HG03460 (cell line): Measurements from ENCODE around the gene IL13RA1.
"Not testable (repeated sequence)": the region's sequence is repeated elsewhere in the genome, so short reads cannot be mapped to it uniquely, and the experiment has no call there.

Source experiments
- ATAC-seq: cut with Tn5 transposase; IDR thresholded peaks from one replicate; pipeline ENCODE4 v1.9.1; 2021; ENCODE audit not compliant: unreplicated experiment

The IL13RA1 gene

GRCh38 chrX:118727686-118728339 is 407 bp downstream of the IL13RA1 start:
- no peak for ATAC-seq

DNA sequence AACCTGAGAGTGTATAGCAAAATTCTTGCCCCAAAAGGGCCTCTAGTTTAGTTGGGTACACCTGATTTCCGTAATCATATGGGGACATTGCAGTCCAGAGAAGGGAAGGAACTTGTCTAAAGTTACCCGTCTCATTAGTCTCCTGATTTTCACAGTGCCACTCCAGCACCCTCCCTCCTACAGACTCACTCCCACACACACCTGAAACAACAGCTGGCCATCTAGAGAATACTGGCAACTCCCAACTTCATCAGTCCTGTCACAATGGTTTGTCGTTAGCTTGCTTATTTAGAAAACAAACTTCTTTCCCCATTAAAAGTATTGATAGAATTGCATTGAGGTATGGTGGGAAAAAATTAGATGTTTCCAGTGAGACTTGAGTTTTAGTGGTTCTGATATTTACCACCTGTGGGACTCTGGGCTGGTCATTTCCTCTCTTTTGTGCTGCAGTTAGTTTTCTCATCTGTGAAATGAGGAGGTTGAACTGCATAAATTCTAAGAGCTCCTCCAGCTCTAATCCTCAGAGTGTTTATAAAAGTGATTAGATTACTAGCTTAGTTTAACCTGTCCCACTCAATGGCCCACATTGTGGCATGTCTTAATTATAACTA is 1.7 kb downstream of the IL13RA1 start:
- ATAC-seq, result no peak

DNA sequence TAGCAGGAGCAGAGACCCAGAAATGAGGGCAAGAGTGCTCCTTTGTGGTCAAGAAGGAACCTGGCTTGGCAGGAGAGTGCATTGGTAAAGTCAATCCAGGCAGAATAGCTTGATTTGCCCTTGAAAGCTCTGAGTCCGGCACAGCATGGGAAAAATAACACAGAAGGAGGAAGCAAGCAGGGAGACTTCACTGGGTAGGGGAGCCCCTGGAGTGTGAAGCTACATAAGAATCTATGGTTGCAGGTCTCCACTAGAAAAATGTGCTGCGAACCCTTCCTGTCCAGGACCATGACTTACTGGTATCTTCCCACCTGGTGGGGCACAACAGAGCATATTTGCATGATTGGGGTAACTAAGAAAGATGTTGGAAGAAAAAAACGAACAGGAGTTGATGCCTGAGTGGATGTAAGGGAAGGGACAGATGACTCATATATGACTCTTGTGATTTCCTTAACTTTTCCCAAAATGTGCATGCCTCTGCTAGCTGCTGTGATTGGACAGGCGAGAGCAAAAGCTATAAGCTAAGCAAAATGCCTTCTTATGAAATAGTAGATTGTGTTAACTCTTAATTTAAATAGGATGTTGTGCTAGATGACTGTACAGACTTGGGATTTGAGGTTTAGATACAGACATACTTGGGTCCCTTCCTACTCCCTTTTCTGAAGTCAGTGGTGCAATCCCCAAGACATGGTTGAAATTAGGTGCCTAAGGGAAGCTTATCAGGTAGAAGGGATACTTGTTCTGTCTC is 3.3 kb downstream of the IL13RA1 start:
- ATAC-seq, result no peak

DNA sequence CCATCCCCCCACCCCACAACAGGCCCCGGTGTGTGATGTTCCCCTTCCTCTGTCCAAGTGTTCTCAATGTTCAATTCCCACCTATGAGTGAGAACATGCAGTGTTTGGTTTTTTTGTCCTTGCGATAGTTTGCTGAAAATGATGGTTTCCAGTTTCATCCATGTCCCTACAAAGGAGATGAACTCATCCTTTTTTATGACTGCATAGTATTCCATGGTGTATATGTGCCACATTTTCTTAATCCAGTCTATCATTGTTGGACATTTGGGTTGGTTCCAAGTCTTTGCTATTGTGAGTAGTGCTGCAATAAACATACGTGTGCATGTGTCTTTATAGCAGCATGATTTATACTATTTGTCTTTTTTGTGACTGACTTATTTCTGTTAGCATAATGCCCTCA is 5.1 kb downstream of the IL13RA1 start:
- not testable (repeated sequence) for ATAC-seq

DNA sequence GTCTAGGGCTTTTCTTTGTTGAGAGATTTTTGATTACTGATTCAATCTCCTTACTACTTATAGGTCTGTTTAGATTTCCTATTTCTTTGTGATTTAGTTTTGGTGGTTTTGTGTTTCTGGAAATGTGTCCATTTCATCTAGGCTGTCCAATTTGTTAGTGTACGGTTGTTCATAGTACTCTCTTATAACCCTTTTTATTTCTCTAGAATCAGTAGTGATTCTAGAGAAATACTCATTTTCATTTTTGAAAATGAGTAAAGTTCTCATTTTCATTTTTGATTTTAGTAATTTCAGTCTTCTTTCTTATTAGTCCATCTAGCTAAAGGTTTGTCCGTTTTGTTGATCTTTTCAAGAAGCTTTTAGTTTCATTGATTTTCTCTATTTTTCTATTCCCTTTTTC is 7.5 kb downstream of the IL13RA1 start:
- ATAC-seq, result no peak

- ATAC-seq, result no peak
Measured at GRCh38 chrX:118736394-118737010, 9.1 kb downstream of the IL13RA1 start.

DNA sequence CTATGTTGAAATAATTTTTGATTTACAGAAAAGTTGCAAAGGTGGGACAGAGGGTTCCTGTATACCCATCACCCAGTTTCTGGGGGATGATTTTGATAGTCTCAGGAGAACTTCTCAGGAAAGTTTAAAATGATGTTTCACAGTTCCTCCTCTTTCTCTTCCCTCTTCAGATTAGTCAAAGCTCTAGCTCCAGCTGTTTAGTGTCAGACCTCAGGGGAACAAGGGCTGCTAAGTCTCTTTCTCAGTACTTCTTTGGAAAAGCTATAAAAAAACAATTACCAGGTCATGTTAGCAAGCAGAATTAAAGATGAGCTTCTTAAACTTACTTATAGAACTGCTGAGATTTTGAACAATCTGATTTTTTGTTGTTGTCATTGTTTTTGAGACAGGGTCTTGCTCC is 12.2 kb downstream of the IL13RA1 start:
- no peak for ATAC-seq

DNA sequence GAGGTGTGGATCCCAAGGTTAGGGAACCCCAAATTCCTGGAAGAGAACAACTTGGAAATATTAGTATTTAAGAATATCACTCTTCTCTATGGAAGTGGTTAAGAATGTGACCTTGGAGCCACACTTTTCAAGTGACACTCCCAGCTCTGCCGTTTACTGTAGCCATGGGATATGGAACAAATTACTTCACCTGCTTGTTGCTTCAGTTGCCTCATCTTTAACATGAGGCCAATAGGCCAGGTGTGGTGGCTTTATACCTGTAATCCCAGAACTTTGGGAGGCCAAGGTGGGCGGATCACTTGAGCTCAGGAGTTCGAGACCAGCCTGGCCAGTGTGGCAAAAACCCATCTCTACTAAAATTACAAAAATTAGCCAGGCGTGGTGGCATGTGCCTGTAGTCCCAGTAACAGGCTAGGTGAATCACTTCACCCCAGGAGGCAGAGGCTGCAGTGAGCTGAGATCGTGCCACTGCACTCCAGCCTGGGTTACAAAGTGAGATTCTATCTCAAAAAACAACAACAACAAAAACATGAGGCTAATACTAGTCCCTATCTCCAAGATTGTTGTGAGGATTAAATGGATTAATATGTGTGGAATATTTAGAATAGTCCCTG is 13.0 kb downstream of the IL13RA1 start:
- no peak for ATAC-seq

GRCh38 chrX:118742176-118742575 is 14.8 kb downstream of the IL13RA1 start:
- no peak for ATAC-seq

DNA sequence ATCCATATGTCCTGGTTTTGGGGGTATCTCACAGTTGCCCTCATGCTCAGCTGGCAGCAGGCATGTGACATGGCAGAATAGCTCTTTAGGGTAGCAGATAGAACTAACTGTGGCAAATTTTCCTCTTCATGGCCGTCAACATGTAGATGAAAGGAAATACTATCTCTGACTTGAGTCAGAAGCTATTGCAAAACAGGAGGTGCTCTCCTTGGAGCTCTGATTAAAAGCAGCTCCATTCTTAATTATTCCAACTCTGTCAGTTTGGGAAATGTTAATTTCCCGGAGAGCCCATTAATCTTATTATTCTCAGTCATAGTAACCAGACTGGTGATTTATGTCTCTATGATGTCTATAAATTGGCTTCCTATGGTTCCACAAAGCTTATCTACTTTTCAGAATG is 18.2 kb downstream of the IL13RA1 start:
- no peak for ATAC-seq

- ATAC-seq, result peak; percentile 89
Measured at GRCh38 chrX:118751950-118752783, 24.8 kb downstream of the IL13RA1 start.

GRCh38 chrX:118755633-118756032 is 28.2 kb downstream of the IL13RA1 start:
- ATAC-seq, result no peak

GRCh38 chrX:118756101-118756500 is 28.7 kb downstream of the IL13RA1 start:
- no peak for ATAC-seq

GRCh38 chrX:118758511-118758910 is 31.1 kb downstream of the IL13RA1 start:
- no peak for ATAC-seq

DNA sequence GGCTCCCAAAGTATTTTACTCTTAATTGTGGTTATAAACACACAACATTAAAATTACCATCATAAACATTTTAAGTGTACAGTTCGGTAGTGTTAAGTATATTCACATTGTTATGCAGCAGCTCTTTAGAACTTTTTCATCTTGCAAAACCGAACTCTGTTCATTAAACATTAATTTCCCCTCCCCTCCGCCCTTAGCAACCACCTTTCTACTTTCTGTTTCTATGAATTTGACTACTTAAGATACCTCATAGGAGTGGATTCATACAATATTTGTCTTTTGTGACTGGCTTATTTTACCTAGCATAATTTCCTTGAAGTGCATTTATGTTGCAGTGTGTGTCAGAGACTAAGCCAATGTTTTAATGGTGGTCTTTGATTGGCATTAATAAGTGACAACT is 32.6 kb downstream of the IL13RA1 start:
- ATAC-seq, result no peak

DNA sequence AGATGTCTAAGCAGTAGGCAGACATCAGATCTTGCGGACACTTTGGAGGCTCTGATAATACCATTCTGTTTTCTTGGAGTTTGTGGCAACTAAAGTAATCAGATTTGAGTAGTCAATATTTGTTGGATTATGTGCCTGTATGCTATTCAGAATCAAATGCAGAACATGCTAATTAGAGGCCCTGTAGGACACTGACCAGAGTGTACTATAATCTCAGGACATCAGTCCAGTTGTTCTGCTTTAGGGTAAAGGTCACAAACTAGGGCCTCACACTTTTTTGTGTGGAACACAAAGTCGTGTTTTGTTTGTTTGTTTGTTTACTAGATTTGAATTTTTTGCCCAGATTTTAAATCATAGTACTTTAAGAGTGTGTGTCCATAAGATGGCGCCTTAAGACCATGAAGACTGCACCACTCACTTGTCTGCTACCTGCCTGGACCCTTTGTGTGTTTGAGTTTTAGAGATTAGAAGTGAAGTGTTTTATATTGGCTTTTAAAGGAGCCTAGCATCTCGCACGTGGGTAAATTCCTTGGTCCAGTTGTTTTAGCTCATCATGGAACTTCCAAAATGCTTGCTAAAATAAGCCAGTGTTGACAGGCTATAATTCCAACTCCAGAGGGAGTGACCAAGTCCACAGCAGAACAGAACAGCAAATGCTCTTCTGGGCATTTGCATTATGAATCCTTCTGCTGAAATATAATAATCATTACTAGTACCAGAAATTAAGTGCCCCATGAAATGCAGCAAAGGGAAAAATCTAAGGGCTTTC is 34.7 kb downstream of the IL13RA1 start:
- ATAC-seq, result no peak

GRCh38 chrX:118763489-118763888 is 36.1 kb downstream of the IL13RA1 start:
- ATAC-seq, result no peak

- ATAC-seq, result no peak
Measured at GRCh38 chrX:118764122-118764521, 36.7 kb downstream of the IL13RA1 start.

DNA sequence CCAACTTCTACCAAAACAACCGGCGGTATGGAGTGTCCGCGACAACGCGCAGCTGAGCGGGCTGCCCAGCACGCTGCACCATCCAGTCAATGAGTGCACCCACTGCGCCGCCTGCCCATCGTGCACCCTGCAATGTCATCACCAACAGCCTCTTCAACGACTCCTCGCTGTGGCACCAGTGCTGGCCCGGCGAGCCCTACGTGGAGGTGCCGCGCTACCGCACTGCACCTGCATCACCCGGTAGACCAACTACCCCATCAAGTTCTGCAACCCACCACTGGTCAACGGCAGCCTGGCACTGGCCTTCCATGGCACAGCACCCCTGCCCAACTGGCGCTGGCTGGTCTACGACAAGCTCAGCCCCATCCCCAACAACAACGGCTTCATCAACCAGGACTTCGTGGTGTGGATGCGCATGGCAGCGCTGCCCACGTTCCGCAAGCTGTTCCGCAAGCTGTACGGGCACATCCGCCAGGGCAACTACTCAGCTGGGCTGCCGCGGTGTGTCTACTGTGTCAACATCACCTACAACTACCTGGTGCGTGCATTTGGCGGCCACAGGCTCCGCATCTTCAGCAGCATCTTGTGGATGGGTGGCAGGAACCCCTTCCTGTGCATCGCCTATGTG is 42.8 kb downstream of the IL13RA1 start:
- no peak for ATAC-seq
